ENCODE data around the gene ACP6.

DNA sequence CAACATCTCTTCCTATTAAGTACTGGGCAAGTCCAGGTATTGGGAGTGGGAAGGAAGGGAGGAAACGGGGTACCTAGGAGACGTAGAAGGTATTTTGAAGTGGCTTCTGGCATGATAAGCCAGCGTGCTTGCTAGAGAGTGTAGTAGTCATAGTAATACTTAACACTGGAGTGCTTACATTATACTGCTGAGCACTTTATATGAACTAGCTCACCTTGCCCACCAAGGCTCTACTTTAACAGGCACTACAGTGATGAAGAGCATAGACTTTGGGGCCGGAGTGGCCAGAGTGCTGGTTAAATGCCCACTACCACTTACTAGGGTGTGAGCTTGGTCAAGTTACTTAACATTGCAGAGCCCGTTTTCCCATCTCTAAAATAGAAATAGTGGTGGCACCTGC lies 61.7 kb downstream of the ACP6 start:
- no peak for TF ChIP-seq YY1 (tag by site-specific recombination; IDR thresholded peaks at IDR 0.05)
- no peak for TF ChIP-seq SALL2 (tag by site-specific recombination; IDR thresholded peaks at IDR 0.05; ENCODE audit: borderline replicate concordance)
- no peak for TF ChIP-seq ZNF311 (tag by site-specific recombination; IDR thresholded peaks at IDR 0.05; ENCODE audit: borderline replicate concordance)
- TF ChIP-seq ZNF112 (tag by site-specific recombination; IDR thresholded peaks at IDR 0.05), result no peak
- TF ChIP-seq, protein P1, sequence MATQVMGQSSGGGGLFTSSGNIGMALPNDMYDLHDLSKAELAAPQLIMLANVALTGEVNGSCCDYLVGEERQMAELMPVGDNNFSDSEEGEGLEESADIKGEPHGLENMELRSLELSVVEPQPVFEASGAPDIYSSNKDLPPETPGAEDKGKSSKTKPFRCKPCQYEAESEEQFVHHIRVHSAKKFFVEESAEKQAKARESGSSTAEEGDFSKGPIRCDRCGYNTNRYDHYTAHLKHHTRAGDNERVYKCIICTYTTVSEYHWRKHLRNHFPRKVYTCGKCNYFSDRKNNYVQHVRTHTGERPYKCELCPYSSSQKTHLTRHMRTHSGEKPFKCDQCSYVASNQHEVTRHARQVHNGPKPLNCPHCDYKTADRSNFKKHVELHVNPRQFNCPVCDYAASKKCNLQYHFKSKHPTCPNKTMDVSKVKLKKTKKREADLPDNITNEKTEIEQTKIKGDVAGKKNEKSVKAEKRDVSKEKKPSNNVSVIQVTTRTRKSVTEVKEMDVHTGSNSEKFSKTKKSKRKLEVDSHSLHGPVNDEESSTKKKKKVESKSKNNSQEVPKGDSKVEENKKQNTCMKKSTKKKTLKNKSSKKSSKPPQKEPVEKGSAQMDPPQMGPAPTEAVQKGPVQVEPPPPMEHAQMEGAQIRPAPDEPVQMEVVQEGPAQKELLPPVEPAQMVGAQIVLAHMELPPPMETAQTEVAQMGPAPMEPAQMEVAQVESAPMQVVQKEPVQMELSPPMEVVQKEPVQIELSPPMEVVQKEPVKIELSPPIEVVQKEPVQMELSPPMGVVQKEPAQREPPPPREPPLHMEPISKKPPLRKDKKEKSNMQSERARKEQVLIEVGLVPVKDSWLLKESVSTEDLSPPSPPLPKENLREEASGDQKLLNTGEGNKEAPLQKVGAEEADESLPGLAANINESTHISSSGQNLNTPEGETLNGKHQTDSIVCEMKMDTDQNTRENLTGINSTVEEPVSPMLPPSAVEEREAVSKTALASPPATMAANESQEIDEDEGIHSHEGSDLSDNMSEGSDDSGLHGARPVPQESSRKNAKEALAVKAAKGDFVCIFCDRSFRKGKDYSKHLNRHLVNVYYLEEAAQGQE (tag by site-specific recombination; IDR thresholded peaks at IDR 0.05), result no peak
- TF ChIP-seq, protein P2, sequence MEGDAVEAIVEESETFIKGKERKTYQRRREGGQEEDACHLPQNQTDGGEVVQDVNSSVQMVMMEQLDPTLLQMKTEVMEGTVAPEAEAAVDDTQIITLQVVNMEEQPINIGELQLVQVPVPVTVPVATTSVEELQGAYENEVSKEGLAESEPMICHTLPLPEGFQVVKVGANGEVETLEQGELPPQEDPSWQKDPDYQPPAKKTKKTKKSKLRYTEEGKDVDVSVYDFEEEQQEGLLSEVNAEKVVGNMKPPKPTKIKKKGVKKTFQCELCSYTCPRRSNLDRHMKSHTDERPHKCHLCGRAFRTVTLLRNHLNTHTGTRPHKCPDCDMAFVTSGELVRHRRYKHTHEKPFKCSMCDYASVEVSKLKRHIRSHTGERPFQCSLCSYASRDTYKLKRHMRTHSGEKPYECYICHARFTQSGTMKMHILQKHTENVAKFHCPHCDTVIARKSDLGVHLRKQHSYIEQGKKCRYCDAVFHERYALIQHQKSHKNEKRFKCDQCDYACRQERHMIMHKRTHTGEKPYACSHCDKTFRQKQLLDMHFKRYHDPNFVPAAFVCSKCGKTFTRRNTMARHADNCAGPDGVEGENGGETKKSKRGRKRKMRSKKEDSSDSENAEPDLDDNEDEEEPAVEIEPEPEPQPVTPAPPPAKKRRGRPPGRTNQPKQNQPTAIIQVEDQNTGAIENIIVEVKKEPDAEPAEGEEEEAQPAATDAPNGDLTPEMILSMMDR (tag by site-specific recombination; IDR thresholded peaks at IDR 0.05), result no peak
- no peak for TF ChIP-seq PRDM1 (tag by site-specific recombination; IDR thresholded peaks at IDR 0.05)
- TF ChIP-seq ZNF558 (tag by site-specific recombination; IDR thresholded peaks at IDR 0.05), result no peak
- no peak for TF ChIP-seq ZNF785 (tag by site-specific recombination; IDR thresholded peaks at IDR 0.05)
- no peak for TF ChIP-seq KLF7 (tag by site-specific recombination; IDR thresholded peaks at IDR 0.05; ENCODE audit: borderline replicate concordance)
- TF ChIP-seq KLF1 (tag by site-specific recombination; IDR thresholded peaks at IDR 0.05), result no peak
- no peak for TF ChIP-seq ZSCAN30 (tag by site-specific recombination; IDR thresholded peaks at IDR 0.05)
- no peak for TF ChIP-seq KLF16 (tag by site-specific recombination; IDR thresholded peaks at IDR 0.05)

Data from HEK293 (cell line).